ENCODE data around the gene ARID3B. TPM values are rescaled to one million over a fixed set of nuclear protein-coding genes. Genes with fewer than 3 reads are reported as not detected.
A peak's percentile ranks its signal among the peaks of the same experiment; 100 is the strongest.
"Not testable (repeated sequence)": the region's sequence is repeated elsewhere in the genome, so short reads cannot be mapped to it uniquely, and the experiment has no call there.

ARID3B gene
- total and polyA plus RNA-seq, 5 experiments from 2014 or later, result 4.0 to 37.8 (median 13.2) TPM

DNA sequence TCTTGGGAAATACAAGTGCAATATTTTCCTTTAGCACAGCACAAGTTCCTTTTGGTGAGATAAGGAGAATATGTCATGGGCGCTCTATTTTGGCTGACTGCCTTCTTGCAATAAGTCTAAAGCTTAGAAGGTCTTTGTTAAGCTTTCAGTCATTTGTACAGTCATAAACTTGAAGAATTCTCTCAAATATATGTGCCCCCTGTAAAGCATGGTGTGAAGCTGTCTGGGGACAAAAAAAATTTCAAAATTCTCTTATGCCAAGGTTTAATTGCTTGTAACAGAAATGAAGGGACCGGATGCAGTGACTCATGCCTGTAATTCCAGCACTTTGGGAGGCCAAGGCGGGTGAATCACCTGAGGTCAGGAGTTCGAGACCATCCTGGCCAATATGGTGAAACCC lies 21.7 kb upstream of the ARID3B start:
- H3K36me3 Mint-ChIP-seq, result no peaks in the 10 kb centered on the region
- ATAC-seq, result no peak
- no peak overlapping the region for H3K4me3 Mint-ChIP-seq
- POLR2A ChIA-PET, result no interaction called here
- H3K27me3 Mint-ChIP-seq, result no peaks in the 10 kb centered on the region
- no peaks in the 10 kb centered on the region for H3K4me1 Mint-ChIP-seq
- no peak overlapping the region for H3K27ac Mint-ChIP-seq
- H3K9me3 Mint-ChIP-seq, result no peaks in the 10 kb centered on the region
- DNase-seq, result no peak

DNA sequence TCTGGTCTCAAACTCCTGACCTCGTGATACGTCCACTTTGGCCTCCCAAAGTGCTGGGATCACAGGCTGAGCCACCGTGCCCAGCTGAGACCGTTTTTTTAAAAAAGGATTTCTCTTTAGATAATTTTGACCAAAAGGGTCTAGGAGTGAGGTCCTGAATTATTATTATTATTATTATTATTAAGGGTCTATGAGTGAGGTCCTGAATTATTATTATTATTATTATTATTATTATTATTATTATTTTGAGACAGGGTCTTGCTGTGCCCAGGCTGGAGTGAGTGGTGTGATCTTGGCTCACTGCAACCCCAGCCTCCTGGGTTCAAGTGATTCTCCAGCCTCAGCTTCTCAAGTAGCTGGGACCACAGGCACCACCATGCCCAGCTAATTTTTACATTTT lies 20.6 kb upstream of the ARID3B start:
- POLR2A ChIA-PET, result no interaction called here
- no peaks in the 10 kb centered on the region for H3K9me3 Mint-ChIP-seq
- no peaks in the 10 kb centered on the region for H3K27me3 Mint-ChIP-seq
- H3K4me1 Mint-ChIP-seq, result no peaks in the 10 kb centered on the region
- no peak for ATAC-seq
- DNase-seq, result no peak
- H3K27ac Mint-ChIP-seq, result no peak overlapping the region
- H3K4me3 Mint-ChIP-seq, result no peak overlapping the region
- H3K36me3 Mint-ChIP-seq, result no peaks in the 10 kb centered on the region

DNA sequence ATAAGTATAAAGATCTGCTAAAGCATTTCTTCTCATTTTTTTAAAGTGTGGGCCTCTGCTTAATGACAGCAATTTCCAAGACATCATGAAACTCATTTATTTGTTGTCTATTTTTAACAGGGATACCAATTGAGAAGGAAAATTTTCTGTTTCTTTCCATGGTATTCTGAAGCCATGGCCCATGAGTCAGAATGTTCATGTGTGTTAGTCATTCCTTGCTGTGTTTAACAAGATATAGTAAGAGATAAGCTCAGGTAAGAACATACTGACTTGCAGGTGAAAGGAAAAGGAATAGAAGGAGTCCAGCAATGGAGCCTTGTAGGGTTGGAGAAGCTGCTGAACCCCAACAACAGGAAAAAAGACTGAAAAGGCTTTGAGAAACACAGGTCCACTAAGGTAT lies 17.0 kb upstream of the ARID3B start:
- ATAC-seq, result no peak

DNA sequence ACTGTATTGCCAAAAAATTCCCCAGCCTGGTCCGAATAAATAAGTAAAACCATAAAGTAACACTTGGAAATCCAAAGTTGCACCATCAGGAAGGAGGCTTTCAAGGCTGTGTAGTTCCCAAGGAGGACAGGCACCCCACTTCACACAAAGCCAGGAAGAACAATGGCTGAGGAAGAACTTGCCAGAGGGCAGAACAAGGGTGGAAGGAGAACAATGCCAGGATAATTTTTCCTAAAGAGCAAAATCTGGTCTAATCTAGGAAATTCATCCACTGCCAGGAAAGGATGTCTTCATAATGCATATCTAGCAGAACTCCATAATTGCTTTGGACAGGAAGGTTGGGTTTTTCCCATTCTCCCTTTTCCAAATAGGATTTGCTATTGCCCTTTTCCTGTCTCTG lies 15.7 kb upstream of the ARID3B start:
- Mint-ChIP-seq H3K36me3 (no peaks in the 10 kb centered on the region), H3K27me3 (no peaks in the 10 kb centered on the region), H3K4me3 (no peak overlapping the region), H3K27ac (no peak overlapping the region), H3K4me1 (no peaks in the 10 kb centered on the region), H3K9me3 (no peaks in the 10 kb centered on the region)
- POLR2A ChIA-PET, result no interaction called here
- no peak for ATAC-seq
- no peak for DNase-seq

More for the DNA sequence above, 17.0 kb upstream of the ARID3B start:
- POLR2A ChIA-PET, result no interaction called here
- Mint-ChIP-seq H3K4me3 (no peak overlapping the region), H3K9me3 (no peaks in the 10 kb centered on the region), H3K27me3 (no peaks in the 10 kb centered on the region), H3K36me3 (no peaks in the 10 kb centered on the region), H3K27ac (no peak overlapping the region), H3K4me1 (no peaks in the 10 kb centered on the region)
- no peak for DNase-seq

DNA sequence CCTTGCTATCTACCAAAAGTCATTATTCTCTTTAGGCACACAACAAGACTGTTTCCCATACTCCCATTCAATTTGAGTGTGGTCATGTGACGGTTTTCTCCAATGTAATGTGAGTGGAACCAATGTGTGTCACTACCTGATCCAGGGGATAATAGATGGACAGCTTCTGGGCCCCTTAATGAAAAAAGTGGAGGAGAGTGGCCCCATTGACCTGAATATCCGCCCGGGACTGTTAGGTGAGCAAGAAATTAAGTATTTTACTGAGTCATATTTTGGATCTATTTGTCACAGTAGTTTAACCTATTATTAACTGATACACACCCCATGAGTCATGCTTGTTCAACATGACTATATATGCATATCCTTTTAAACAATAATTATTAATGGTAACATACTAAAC lies 15.1 kb upstream of the ARID3B start:
- DNase-seq, result no peak
- Mint-ChIP-seq H3K9me3 (no peaks in the 10 kb centered on the region), H3K36me3 (no peaks in the 10 kb centered on the region), H3K4me3 (no peak overlapping the region), H3K27ac (no peak overlapping the region), H3K27me3 (no peaks in the 10 kb centered on the region), H3K4me1 (no peaks in the 10 kb centered on the region)
- POLR2A ChIA-PET, result interaction anchor here (0.7 kb wide), 1 partner anchor 76 kb away, joined by 4 read pairs; no protein-coding TSS in a partner anchor
- ATAC-seq, result no peak

DNA sequence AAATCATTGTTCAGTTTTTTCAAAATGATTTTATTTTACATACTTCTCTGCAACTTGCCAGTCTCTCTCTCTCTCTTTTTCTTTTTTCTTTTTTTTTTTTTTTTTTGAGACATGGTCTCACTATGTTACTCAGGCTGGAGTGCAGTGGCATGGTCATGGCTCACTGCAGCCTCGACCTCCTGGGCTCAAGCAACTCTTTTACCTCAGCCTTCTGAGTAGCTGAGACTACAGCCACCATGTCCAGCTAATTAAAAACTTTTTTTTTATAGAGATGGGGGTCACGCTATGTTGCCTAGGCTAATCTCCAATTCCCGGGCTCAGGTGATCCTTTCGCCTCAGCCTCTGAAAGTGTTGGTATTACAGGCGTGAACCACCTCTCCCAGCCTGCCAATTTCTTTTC lies 12.1 kb upstream of the ARID3B start:
- Mint-ChIP-seq H3K4me1 (no peaks in the 10 kb centered on the region), H3K27me3 (no peaks in the 10 kb centered on the region), H3K27ac (no peak overlapping the region), H3K9me3 (no peaks in the 10 kb centered on the region), H3K4me3 (no peak overlapping the region), H3K36me3 (no peaks in the 10 kb centered on the region)
- DNase-seq (no peak), ATAC-seq (no peak)
- POLR2A ChIA-PET, result interaction anchor here (0.6 kb wide), 1 partner anchor 198 kb away, joined by 4 read pairs; no protein-coding TSS in a partner anchor

DNA sequence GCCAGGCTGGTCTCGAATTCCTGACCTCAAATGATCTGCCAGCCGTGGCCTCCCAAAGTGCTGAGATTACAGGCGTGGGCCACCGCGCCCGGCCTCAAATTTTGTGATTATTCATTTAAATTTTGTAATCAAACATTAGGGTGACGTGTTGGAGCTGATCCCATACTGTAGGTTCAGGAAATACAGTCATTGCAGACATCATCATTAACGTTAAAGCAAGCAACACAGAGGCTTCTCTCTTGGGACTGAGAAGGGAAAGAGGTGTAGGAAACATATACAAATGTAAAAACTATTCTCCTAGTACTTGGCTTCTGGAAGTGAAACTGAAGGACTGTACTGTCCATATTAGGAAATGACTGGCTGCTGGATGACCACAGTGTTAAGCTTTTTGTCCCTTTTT lies 11.1 kb upstream of the ARID3B start:
- H3K4me3 Mint-ChIP-seq, result no peak overlapping the region
- H3K27ac Mint-ChIP-seq, result no peak overlapping the region
- H3K36me3 Mint-ChIP-seq, result no peaks in the 10 kb centered on the region
- no peak for DNase-seq
- no peaks in the 10 kb centered on the region for H3K9me3 Mint-ChIP-seq
- H3K27me3 Mint-ChIP-seq, result no peaks in the 10 kb centered on the region
- POLR2A ChIA-PET, result interaction anchor here (1.7 kb wide), 1 partner anchor 11 kb away, joined by 5 read pairs; the partner anchor contains the start of gene ARID3B
- no peak for ATAC-seq
- H3K4me1 Mint-ChIP-seq, result no peaks in the 10 kb centered on the region

DNA sequence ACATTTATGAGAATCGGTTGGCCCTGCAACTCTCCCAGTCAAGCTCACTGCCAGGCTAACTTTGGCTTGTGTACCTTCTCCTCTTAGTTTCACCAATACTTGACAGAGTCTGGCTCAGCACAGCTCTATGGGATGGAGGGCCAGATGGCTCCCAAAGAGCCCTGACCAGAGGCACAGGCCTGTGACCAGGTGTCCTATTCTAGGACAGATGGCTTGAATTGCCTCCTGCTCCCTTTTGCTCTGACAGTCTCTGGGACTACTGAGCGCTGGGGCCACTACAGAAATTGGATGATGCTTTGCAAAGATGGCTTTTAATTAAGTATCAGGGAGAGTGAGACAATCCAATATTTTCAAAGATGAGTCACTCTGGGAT lies 10.3 kb upstream of the ARID3B start:
- Mint-ChIP-seq H3K27me3 (no peaks in the 10 kb centered on the region), H3K4me3 (peak overlapping the region in 1 of 10 donors; percentile 38), H3K4me1 (no peaks in the 10 kb centered on the region), H3K27ac (peak overlapping the region in 1 of 10 donors; percentile 54), H3K36me3 (no peaks in the 10 kb centered on the region), H3K9me3 (no peaks in the 10 kb centered on the region)
- DNase-seq, result no peak
- no peak for ATAC-seq
- POLR2A ChIA-PET, result interaction anchor here (1.7 kb wide), 1 partner anchor 10 kb away, joined by 5 read pairs; the partner anchor contains the start of gene ARID3B

DNA sequence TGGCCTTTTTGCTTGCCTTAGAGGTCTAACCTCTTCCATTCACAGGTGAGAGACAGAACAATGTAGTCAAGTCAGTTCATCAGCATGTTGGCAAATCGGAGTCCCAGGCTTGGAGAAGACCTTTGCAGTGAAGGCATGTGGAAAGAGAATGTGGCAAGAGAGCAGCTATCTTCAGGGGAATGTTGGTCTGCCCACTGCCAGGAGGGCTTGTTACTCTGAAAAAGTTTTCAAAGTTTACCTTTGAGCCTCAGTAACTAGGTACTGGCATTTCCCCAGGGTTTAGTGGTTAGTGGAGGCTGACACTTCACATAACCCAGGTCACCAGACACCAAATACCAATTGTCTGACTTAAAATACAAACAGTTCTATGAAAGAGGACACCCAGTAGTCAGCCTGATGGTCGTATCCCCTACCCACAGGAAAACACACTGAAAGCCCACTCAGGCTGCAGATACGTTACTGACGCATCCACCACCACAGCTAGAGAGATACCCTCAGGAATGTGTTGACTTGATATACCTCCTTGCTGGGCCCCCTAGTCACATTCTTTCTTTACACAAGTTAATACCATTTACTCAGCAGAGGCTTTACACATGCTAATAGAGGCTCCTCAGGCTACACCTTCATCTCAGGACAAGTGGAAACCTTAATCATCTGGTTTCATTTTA lies 9.7 kb upstream of the ARID3B start:
- Mint-ChIP-seq H3K9me3 (no peaks in the 10 kb centered on the region), H3K27me3 (no peaks in the 10 kb centered on the region), H3K27ac (peak overlapping the region in 2 of 10 donors; percentile 9 to 54), H3K4me3 (no peak overlapping the region), H3K36me3 (no peaks in the 10 kb centered on the region), H3K4me1 (no peaks in the 10 kb centered on the region)
- POLR2A ChIA-PET, result interaction anchor here (1.7 kb wide), 1 partner anchor 10 kb away, joined by 5 read pairs; the partner anchor contains the start of gene ARID3B
- ATAC-seq, result no peak
- DNase-seq, result no peak

DNA sequence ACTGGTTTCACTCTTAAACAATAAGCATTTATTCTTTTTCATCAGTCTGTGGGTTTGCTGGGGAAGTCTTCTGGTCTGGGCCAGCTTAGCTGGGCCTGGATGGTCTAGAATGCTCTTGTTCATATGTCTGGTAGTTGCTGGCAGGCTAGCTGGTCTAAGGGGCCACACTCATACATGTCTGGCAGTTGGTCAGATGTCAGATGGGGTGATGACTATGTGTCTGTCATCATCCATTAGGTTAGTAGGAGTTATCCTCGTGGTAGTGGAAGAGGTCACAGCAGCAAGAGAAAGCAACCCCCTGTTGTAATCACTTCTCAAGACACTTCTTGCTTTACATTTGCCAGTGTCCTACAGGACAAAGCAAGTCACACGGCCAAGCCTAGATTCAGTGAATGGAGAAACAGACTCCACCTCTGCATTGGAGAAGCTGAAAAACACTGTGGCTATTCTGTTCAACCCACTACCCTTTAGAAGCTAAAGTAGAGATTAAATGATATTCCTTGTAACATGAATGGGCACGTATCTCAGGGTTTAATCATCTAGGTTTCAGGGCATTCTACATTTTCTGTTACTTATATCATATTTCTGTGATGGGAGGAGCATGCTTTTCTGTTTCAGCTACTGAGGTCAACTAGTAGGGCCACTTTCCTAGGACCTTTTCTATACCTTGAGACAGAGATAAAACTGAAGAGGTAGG lies 5.5 kb upstream of the ARID3B start:
- POLR2A ChIA-PET, result no interaction called here

DNA sequence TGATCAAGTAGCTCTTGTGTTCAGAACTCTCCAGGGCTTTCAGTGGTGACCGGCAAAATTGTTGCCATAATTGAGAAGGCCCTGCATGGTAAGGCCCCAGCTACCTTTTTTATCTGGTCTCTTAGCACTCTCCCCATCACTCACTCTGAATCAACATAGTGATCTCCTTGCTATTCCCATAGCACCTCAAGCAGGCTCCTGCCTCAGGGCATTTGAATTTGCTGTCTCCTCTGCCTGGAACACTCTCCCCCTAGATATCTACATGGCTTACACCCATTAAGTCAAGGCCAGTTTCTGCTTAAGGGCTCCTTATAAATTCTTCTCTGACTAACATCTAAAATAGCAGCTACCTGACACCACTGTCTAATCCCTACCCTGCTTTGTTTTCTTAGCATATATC lies 3.3 kb upstream of the ARID3B start:
- POLR2A ChIA-PET, result no interaction called here
- ATAC-seq (no peak), DNase-seq (no peak)
- H3K9me3 Mint-ChIP-seq, result no peaks in the 10 kb centered on the region
- peaks cover 21 to 33% (median 26%) of the 10 kb centered on the region in 4 donors for H3K4me1 Mint-ChIP-seq
- peak overlapping the region in 2 of 10 donors; percentile 12 to 66 for H3K27ac Mint-ChIP-seq
- no peaks in the 10 kb centered on the region for H3K36me3 Mint-ChIP-seq
- peak overlapping the region in 1 of 10 donors; percentile 75 for H3K4me3 Mint-ChIP-seq
- no peaks in the 10 kb centered on the region for H3K27me3 Mint-ChIP-seq

More for the DNA sequence above, 5.5 kb upstream of the ARID3B start:
- DNase-seq, result no peak
- H3K27ac Mint-ChIP-seq, result peak overlapping the region in 4 of 10 donors; percentile 8 to 77 (median 36)
- no peaks in the 10 kb centered on the region for H3K36me3 Mint-ChIP-seq
- no peak overlapping the region for H3K4me3 Mint-ChIP-seq
- H3K4me1 Mint-ChIP-seq, result peaks cover 6 to 13% (median 12%) of the 10 kb centered on the region in 4 donors
- ATAC-seq, result no peak
- H3K27me3 Mint-ChIP-seq, result no peaks in the 10 kb centered on the region
- no peaks in the 10 kb centered on the region for H3K9me3 Mint-ChIP-seq

DNA sequence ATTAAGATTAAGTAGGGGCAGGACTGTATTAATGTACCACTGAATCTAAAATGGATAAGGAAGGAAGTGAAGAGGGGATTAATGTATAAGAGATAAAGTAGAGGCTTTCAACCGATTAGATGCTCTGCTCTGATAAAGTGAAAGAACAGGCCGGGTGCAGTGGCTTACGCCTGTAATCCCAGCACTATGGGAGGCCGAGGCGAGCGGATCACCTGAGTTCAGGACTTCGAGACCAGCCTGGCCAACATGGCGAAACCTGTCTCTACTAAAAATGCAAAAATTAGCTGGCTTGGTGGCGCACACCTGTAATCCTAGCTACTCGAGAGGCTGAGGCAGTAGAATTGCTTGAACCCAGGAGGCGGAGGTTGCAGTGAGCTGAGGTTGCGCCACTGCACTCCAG lies 1.5 kb upstream of the ARID3B start:
- not testable (repeated sequence) for H3K9me3 Mint-ChIP-seq, H3K36me3 Mint-ChIP-seq, H3K27me3 Mint-ChIP-seq, ATAC-seq, DNase-seq
- Mint-ChIP-seq H3K27ac (peak overlapping the region in 7 of 10 donors; percentile 44 to 98 (median 63)), H3K4me1 (peaks cover 29 to 50% (median 43%) of the 10 kb centered on the region in 4 donors), H3K4me3 (peak overlapping the region in 9 of 10 donors; percentile 54 to 83 (median 68))
- POLR2A ChIA-PET, result interaction anchor here (0.7 kb wide), 2 partner anchors 217 to 340 kb away, joined by 4 read pairs; no protein-coding TSS in a partner anchor

DNA sequence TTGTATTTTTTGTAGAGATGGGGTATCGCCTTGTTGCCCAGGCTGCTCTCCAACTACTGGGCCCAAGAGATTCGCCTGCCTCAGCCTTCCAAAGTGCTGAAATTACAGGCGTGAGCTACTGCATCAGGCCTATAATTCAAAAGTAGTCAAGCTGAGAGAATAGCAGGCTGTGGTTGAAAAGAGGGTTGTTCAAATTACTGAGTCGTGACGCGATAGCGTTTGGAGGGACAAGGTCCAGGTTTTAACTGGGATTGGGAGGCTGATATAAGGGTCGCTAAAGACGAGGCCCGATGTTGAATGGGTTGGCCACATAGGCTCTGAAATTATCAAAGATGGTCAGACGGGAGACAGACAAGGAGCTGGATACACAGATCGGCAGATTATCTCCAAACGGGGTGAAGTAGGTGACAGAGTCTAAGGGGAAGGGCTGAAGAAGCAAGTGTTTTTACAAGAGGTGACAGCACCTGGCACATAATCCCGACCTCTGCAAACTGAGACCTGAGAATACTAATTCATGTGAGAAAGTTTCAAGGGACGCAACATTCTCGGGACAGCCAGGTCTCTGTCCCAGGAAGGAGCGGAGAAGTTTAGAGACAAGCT lies 759 bp upstream of the ARID3B start:
- H3K27me3 Mint-ChIP-seq, result no peaks in the 10 kb centered on the region
- peak in 1 of 2 donors; percentile 10 for ATAC-seq

More for the DNA sequence above, 759 bp upstream of the ARID3B start:
- H3K36me3 Mint-ChIP-seq, result peaks cover 0 to 10% (median 0%) of the 10 kb centered on the region in 3 donors
- peaks cover 31 to 52% (median 50%) of the 10 kb centered on the region in 4 donors for H3K4me1 Mint-ChIP-seq
- peak overlapping the region; percentile 90 to 99 (median 97) for H3K27ac Mint-ChIP-seq
- H3K4me3 Mint-ChIP-seq, result peak overlapping the region; percentile 89 to 99 (median 97)
- peak in 1 of 10 donors; percentile 17 for DNase-seq
- POLR2A ChIA-PET, result interaction anchor here (1.0 to 2.8 kb wide), 8 partner anchors 9 to 1100 kb away, joined by 4 to 51 read pairs (median 5); partner anchors contain the start of genes C15orf39, CLK3, IMP3 and SIN3A
- no peaks in the 10 kb centered on the region for H3K9me3 Mint-ChIP-seq
